ENCODE measurements around the gene SSBP2.
A peak's percentile ranks its signal among the peaks of the same experiment; 100 is the strongest.

The SSBP2 gene

GRCh38 chr5:81398741-81399140 is 352.2 kb downstream of the SSBP2 start:
- DNase-seq (ENCODE audit: low read depth), result no peak
- no peak overlapping the region for H3K4me3 ChIP-seq (ENCODE audit: low read length)
- TF ChIP-seq CTCF (conservative IDR thresholded peaks at IDR 0.05; ENCODE audit: low read depth, low read length), result no peak

GRCh38 chr5:81397176-81397575 is 353.7 kb downstream of the SSBP2 start:
- no peak for DNase-seq (ENCODE audit: low read depth)
- no peak for TF ChIP-seq CTCF (conservative IDR thresholded peaks at IDR 0.05; ENCODE audit: low read depth, low read length)
- H3K4me3 ChIP-seq (ENCODE audit: low read length), result no peak overlapping the region

GRCh38 chr5:81395262-81395661 is 355.6 kb downstream of the SSBP2 start:
- no peak overlapping the region for H3K4me3 ChIP-seq (ENCODE audit: low read length)
- no peak for TF ChIP-seq CTCF (conservative IDR thresholded peaks at IDR 0.05; ENCODE audit: low read depth, low read length)
- DNase-seq (ENCODE audit: low read depth), result no peak

- TF ChIP-seq CTCF (conservative IDR thresholded peaks at IDR 0.05; ENCODE audit: low read depth, low read length), result no peak
- H3K4me3 ChIP-seq (ENCODE audit: low read length), result peak within 1 kb of the TSS; percentile 42
- no peak for DNase-seq (ENCODE audit: low read depth)
Observed at GRCh38 chr5:81393783-81394718, 356.8 kb downstream of the SSBP2 start, which contains the start of gene ACOT12. TSS of gene ACOT12 (minus strand) at chr5:81394134. CDS start at chr5:81394114, 20 bp downstream.

- TF ChIP-seq CTCF (conservative IDR thresholded peaks at IDR 0.05; ENCODE audit: low read depth, low read length), result peak; percentile 10
- H3K4me3 ChIP-seq (ENCODE audit: low read length), result peak overlapping the region; percentile 42
- no peak for DNase-seq (ENCODE audit: low read depth)
Observed at GRCh38 chr5:81393430-81393782, 357.5 kb downstream of the SSBP2 start.

GRCh38 chr5:81389025-81389424 is 361.9 kb downstream of the SSBP2 start:
- no peak overlapping the region for H3K4me3 ChIP-seq (ENCODE audit: low read length)
- DNase-seq (ENCODE audit: low read depth), result no peak
- TF ChIP-seq CTCF (conservative IDR thresholded peaks at IDR 0.05; ENCODE audit: low read depth, low read length), result no peak

- DNase-seq (ENCODE audit: low read depth), result no peak
- no peak for TF ChIP-seq CTCF (conservative IDR thresholded peaks at IDR 0.05; ENCODE audit: low read depth, low read length)
- no peak overlapping the region for H3K4me3 ChIP-seq (ENCODE audit: low read length)
Observed at GRCh38 chr5:81388169-81388568, 362.7 kb downstream of the SSBP2 start.
